Measurements from ENCODE around the gene SUMO1.
"Not testable (repeated sequence)": the region's sequence is repeated elsewhere in the genome, so short reads cannot be mapped to it uniquely, and the experiment has no call there.

The SUMO1 gene

GRCh38 chr2:202261531-202261930, 23.1 kb upstream of the SUMO1 start:
- Histone ChIP-seq H3K4me3 (no peak overlapping the region), H3K36me3 (no peaks in the 10 kb centered on the region), H3K4me2 (no peak overlapping the region), H3K4me1 (peaks cover 8% of the 10 kb centered on the region), H4K20me1 (peaks cover 9% of the 10 kb centered on the region), H3K9me3 (no peaks in the 10 kb centered on the region), H3K9ac (no peak overlapping the region), H3K27ac (no peak overlapping the region), H3K27me3 (no peaks in the 10 kb centered on the region)
- TF ChIP-seq Cebpa-rat (IDR thresholded peaks at IDR 0.05) = no peak

GRCh38 chr2:202251494-202251893, 13.1 kb upstream of the SUMO1 start:
- no peak overlapping the region for H3K9ac ChIP-seq
- no peaks in the 10 kb centered on the region for H4K20me1 ChIP-seq
- peaks cover 12% of the 10 kb centered on the region for H3K9me3 ChIP-seq
- H3K36me3 ChIP-seq = no peaks in the 10 kb centered on the region
- TF ChIP-seq Cebpa-rat (IDR thresholded peaks at IDR 0.05) = no peak
- no peaks in the 10 kb centered on the region for H3K27me3 ChIP-seq
- no peak overlapping the region for H3K27ac ChIP-seq
- H3K4me3 ChIP-seq = no peak overlapping the region
- no peaks in the 10 kb centered on the region for H3K4me1 ChIP-seq
- no peak overlapping the region for H3K4me2 ChIP-seq

- no peak for TF ChIP-seq Cebpa-rat (IDR thresholded peaks at IDR 0.05)
- H3K9me3 ChIP-seq = peaks cover 12% of the 10 kb centered on the region
- H3K4me2 ChIP-seq = no peak overlapping the region
- H4K20me1 ChIP-seq = no peaks in the 10 kb centered on the region
- H3K27me3 ChIP-seq = no peaks in the 10 kb centered on the region
- H3K4me3 ChIP-seq = no peak overlapping the region
- no peaks in the 10 kb centered on the region for H3K36me3 ChIP-seq
- H3K9ac ChIP-seq = no peak overlapping the region
- H3K4me1 ChIP-seq = no peaks in the 10 kb centered on the region
- no peak overlapping the region for H3K27ac ChIP-seq
Observed at GRCh38 chr2:202249521-202250253, 11.3 kb upstream of the SUMO1 start.

GRCh38 chr2:202247710-202248109, 9.3 kb upstream of the SUMO1 start:
- peaks cover 12% of the 10 kb centered on the region for H3K9me3 ChIP-seq
- H3K9ac ChIP-seq, H3K27me3 ChIP-seq, H3K27ac ChIP-seq, H3K4me2 ChIP-seq, H3K36me3 ChIP-seq, H4K20me1 ChIP-seq, H3K4me3 ChIP-seq, H3K4me1 ChIP-seq: not testable (repeated sequence)

GRCh38 chr2:202237787-202238233, 587 bp downstream of the SUMO1 start:
- Histone ChIP-seq H3K9me3 (no peaks in the 10 kb centered on the region), H3K4me3 (peak overlapping the region; percentile 94), H3K27ac (peak overlapping the region; percentile 89), H3K36me3 (peaks cover 11% of the 10 kb centered on the region), H4K20me1 (peaks cover 53% of the 10 kb centered on the region), H3K4me2 (peak overlapping the region; percentile 86), H3K4me1 (peaks cover 45% of the 10 kb centered on the region), H3K27me3 (no peaks in the 10 kb centered on the region), H3K9ac (peak overlapping the region; percentile 96)
- TF ChIP-seq Cebpa-rat (IDR thresholded peaks at IDR 0.05) = no peak

GRCh38 chr2:202221873-202222272, 16.5 kb downstream of the SUMO1 start:
- TF ChIP-seq Cebpa-rat (IDR thresholded peaks at IDR 0.05) = no peak
- Histone ChIP-seq H3K36me3 (peaks cover 87% of the 10 kb centered on the region), H3K4me1 (no peaks in the 10 kb centered on the region), H3K9ac (no peak overlapping the region), H3K27me3 (no peaks in the 10 kb centered on the region), H3K4me3 (no peak overlapping the region), H3K9me3 (no peaks in the 10 kb centered on the region), H3K27ac (no peak overlapping the region), H3K4me2 (no peak overlapping the region), H4K20me1 (peaks cover 98% of the 10 kb centered on the region)

GRCh38 chr2:202215179-202215578, 23.2 kb downstream of the SUMO1 start:
- peaks cover 93% of the 10 kb centered on the region for H3K36me3 ChIP-seq
- no peak for TF ChIP-seq Cebpa-rat (IDR thresholded peaks at IDR 0.05)

GRCh38 chr2:202208526-202208925, 29.9 kb downstream of the SUMO1 start:
- Histone ChIP-seq H3K9ac (no peak overlapping the region), H3K4me3 (no peak overlapping the region), H3K27ac (no peak overlapping the region), H3K4me1 (no peaks in the 10 kb centered on the region), H3K4me2 (no peak overlapping the region), H3K27me3 (no peaks in the 10 kb centered on the region), H3K9me3 (no peaks in the 10 kb centered on the region), H3K36me3 (peaks cover 98% of the 10 kb centered on the region), H4K20me1 (peaks cover 16% of the 10 kb centered on the region)
- TF ChIP-seq Cebpa-rat (IDR thresholded peaks at IDR 0.05) = no peak

More at GRCh38 chr2:202215179-202215578, 23.2 kb downstream of the SUMO1 start:
- Histone ChIP-seq H3K4me1 (no peaks in the 10 kb centered on the region), H3K27me3 (no peaks in the 10 kb centered on the region), H3K9ac (no peak overlapping the region), H3K4me3 (no peak overlapping the region), H4K20me1 (peaks cover 53% of the 10 kb centered on the region), H3K4me2 (no peak overlapping the region), H3K27ac (no peak overlapping the region), H3K9me3 (no peaks in the 10 kb centered on the region)

- peaks cover 82% of the 10 kb centered on the region for H3K36me3 ChIP-seq
- H3K27ac ChIP-seq = no peak overlapping the region
- H3K4me3 ChIP-seq = no peak overlapping the region
- no peak overlapping the region for H3K9ac ChIP-seq
- no peaks in the 10 kb centered on the region for H3K9me3 ChIP-seq
- H3K27me3 ChIP-seq = no peaks in the 10 kb centered on the region
- H3K4me1 ChIP-seq = no peaks in the 10 kb centered on the region
- no peak for TF ChIP-seq Cebpa-rat (IDR thresholded peaks at IDR 0.05)
- H3K4me2 ChIP-seq = no peak overlapping the region
- peaks cover 16% of the 10 kb centered on the region for H4K20me1 ChIP-seq
Observed at GRCh38 chr2:202204855-202205254, 33.5 kb downstream of the SUMO1 start.

- Histone ChIP-seq H3K9me3 (no peaks in the 10 kb centered on the region), H3K36me3 (peaks cover 67% of the 10 kb centered on the region), H3K27me3 (no peaks in the 10 kb centered on the region), H3K4me3 (no peak overlapping the region), H3K4me1 (no peaks in the 10 kb centered on the region), H3K27ac (no peak overlapping the region), H4K20me1 (peaks cover 10% of the 10 kb centered on the region), H3K4me2 (no peak overlapping the region), H3K9ac (no peak overlapping the region)
- no peak for TF ChIP-seq Cebpa-rat (IDR thresholded peaks at IDR 0.05)
Observed at GRCh38 chr2:202203348-202203747, 35.0 kb downstream of the SUMO1 start.

Data from BLaER1 (cell line).